Stimulated activated CD8-positive, alpha-beta memory T cell treated with anti-CD3 and anti-CD28 coated beads, Interleukin-2, amount 100 ng/mL, for 48 hours (primary cell): ENCODE results near the gene AHDC1.
"Not testable (repeated sequence)": the region's sequence is repeated elsewhere in the genome, so short reads cannot be mapped to it uniquely, and the experiment has no call there.

Source experiments
- DNase-seq, 2 donors: peaks; one replicate each; pipeline ENCODE4 v3.0.0-alpha.2; 2020; ENCODE audit warnings: low read depth in 2 of 2

AHDC1 gene

GRCh38 chr1:27549807-27550408 is 54.0 kb downstream of the AHDC1 start:
- DNase-seq, result no peak

- DNase-seq, result no peak
These were observed 54.9 kb downstream of the AHDC1 start for GRCh38 chr1:27548858-27549719.

DNA sequence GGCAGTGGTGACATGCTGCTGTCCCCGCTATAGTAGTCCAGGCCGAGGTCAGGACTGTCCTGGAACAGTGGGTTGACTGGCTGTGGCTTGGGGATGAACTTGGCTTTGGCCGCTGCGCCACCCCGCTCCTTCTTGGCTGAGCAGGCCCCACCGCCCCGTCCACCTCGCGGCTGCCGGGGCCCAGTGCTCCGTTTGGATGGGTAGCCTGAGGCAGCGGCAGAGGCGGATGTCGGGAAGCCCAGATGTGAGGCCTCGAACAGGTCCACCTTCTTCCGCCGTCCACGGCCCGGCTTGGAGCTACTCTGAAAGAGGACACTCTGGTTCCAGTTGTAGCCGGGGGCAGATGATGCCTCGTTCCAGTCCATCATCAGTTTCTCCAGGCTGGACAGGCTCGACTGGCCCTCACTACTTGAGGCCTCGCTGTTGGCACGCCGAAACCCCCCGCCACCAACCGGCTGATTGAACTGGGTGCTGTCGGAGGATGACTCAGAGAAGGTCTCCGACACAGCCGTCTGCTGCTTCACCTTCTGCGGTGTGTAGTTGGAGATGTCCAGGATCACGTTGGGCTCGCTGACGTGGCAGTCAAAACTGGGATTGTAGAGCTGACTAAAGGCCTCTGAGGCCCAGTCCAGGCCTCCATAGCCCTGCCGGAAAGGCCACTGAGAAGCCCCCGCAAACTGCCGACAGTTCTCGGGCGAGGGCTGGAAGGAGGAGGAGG is 55.6 kb downstream of the AHDC1 start:
- DNase-seq, result no peak

- DNase-seq, result no peak
These were observed 56.5 kb downstream of the AHDC1 start for GRCh38 chr1:27547220-27548116.

DNA sequence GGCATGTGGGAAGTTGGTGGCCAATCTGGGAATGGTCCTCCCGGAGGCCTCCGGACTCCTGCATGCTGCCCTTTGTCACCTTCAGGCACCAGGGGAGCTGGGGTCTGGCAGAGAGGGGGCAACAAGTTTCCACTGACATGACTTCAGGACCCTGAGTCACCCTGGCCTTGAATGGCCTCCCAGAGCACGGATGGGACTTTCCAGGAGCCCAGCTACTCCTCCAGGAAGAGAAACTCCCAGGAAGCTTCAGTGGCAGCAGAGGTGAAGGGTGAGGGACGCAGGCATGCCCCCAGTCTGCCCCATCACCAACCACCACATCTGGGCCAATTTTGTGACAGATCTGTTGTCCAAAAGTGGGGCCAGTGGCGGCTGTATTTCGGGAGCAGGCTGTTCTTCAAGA is 58.1 kb downstream of the AHDC1 start:
- no peak for DNase-seq

DNA sequence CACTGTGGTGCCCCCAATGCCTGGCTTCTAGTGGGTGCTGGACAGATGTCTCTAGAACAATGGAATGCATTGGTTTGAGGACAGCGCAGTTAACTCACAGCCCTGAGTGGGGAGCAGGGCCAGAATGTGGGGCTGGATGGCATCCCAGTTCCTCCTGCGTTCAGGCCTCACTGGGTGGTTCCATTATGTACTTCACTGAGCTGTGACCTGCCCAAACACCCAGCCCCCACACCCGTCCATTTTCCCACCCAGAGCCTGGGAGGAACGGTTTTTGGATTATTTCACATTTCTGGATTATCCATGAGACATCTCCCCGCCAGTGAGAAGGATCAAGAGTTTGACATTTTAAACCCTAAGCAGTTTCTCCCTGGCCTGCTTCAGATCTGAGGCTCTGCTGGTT is 58.7 kb downstream of the AHDC1 start:
- DNase-seq, result no peak

GRCh38 chr1:27544834-27545233 is 59.1 kb downstream of the AHDC1 start:
- no peak for DNase-seq

DNA sequence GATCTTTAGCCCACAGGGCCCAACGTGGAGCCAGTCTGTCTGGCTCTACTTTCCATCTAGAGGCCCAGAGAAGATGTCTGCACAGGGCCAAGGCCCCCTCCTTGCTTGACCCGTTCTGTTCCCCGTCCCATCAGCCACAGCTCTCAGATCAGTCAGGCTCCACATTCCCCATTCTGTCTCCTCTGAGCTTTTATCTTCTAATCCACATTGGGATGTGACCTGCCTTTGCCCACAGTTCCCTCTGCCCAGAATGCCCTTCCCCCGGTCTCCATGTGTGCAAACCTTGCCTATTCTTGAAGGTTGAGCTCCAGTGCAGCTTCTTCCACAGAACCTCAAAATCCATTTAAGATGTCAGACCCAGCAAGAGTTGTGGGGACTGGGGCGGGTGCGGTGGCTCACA is 60.7 kb downstream of the AHDC1 start:
- no peak for DNase-seq

GRCh38 chr1:27542463-27543273 is 61.3 kb downstream of the AHDC1 start:
- DNase-seq, result no peak

- no peak for DNase-seq
These were observed 63.8 kb downstream of the AHDC1 start for GRCh38 chr1:27539901-27540861.

DNA sequence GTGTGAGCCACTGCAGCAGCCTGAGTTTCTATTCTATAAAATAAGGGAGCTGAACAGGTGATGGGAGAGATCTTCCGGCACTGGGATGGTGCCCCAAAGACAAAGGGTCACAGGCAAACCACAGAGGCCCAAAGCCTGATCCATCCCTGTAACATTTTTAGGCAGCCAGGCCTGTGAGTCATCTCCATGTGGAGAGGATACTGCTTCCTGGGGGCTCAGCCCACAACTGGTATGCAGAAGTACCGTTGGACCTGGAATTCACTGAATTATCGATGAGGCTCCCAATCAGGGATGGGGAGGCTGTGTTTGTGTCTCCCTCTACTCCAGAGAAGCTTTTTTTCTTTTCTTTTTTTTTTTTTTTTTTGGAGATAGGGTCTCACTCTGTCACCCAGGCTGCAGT is 65.2 kb downstream of the AHDC1 start:
- DNase-seq, result no peak

DNA sequence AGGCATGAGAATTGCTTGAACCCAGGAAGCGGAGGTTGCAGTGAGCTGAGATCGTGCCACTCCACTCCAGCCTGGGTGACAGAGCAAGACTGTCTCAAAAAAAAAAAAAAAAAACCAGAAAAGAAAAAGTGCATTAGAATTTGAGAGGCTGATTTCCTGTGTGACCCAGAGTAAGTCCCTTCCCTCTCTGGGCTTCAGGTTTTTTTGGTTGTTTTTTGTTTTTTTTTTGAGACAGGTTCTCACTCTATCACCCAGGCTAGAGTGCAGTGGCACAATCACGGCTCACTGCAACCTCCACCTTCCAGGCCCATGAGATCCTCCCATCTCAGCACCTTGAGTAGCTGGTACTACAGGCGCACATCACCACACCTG is 65.7 kb downstream of the AHDC1 start:
- DNase-seq, result not testable (repeated sequence)

DNA sequence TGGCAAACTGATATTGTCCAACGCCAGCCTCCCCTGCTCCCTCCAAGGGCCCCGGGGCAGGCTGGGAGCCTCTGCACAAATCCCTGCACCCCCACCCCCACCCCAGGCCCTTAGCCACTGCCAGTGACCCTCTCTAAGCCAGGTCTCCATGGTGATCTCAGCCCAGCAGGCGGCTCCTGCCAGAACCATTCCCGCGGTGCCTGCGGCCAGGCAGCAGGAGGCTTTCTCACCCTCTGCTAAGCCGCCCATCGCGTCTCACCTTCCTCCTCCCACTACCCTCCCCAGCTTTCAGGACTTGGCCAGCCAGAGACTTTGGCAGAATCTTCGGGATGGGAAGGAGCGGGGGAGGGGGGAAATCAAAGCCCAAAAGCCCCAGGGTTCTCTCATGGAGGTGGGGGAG is 67.2 kb downstream of the AHDC1 start:
- DNase-seq, result no peak

DNA sequence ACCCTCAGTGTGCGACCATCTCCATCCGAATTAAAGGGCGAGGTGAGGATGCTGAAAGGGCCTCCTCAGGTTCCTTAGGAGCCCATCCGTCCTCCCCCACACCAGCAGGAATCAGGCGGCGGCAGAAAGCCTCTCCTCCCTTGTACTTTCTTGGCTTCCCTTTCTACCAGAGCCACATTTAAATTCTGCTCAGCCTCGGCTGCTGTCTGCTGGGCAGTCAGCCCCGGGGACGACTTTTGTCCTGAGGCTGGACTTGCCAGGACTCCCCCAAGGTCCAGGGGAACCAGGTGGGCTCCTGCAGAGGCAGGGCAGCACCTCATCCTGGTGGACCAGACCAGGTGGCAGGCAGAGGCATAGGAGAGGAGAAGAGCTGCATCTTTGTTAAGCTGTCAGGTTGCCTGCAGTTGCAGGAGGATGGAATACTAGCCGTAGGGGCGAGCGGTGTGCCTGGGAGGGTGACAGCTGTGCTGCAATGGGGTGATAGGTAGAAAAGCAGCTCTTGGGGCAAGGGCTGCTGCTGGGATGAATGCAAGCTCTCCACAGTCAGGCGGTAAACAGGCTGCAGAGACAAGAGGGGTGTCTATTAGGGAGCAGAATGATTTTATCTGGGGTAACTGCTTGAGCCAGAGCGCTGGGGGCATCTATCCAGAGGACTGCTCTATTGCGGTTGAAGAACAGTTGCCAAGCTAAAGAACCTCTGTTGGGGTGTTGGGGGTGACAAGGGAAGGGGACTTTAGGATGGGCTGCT is 67.8 kb downstream of the AHDC1 start:
- no peak for DNase-seq

- DNase-seq, result no peak
These were observed 68.6 kb downstream of the AHDC1 start for GRCh38 chr1:27535386-27535785.

GRCh38 chr1:27531959-27532685 is 71.8 kb downstream of the AHDC1 start:
- no peak for DNase-seq

DNA sequence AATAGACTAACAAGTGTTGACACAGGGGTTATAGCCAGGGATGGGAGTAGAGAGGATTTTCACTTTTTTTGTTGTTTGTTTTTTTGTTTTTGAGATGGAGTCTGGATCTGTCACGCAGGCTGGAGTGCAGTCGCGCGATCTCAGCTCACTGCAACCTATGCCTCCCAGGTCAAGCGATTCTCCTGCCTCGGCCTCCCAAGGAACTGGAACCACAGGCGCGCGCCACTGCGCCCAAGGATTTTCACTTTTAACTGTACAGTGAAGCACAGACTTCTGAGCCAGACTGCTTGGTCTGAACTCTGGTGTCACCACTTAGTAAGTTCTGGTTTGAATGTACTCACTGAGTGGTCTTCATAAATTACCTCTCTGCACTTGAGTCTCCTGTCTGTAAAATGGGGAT is 73.8 kb downstream of the AHDC1 start:
- DNase-seq, result no peak

DNA sequence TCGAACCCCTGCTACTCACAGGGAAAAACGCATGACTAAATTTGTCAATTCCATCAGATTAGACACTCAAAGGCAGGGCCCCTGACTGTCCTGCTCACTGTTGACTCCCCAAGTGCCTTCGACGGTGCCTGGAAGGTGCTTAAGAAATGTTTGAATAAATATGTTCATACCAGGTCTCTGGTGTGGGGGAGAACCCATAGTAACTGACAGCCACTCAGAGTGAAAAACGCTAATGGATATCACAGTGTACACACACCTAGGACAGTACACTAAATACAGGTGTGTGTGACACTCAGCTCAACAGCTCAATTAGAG is 74.3 kb downstream of the AHDC1 start:
- no peak for DNase-seq
